NT2/D1 (cell line): ENCODE results near the gene DDX17.
"Not testable (repeated sequence)": the region's sequence is repeated elsewhere in the genome, so short reads cannot be mapped to it uniquely, and the experiment has no call there.

ENCODE experiments used
- YY1 ChIP-seq: IDR thresholded peaks from 2 replicates; pipeline ENCODE4 v1.6.1; 2011; ENCODE audit not compliant: insufficient read length, insufficient read depth
- ZNF274 ChIP-seq: IDR thresholded peaks from 2 replicates; pipeline ENCODE4 v1.6.1; 2011; ENCODE audit warnings: mild to moderate bottlenecking, low read depth, low read length

GRCh38 chr22:38470179-38470578, 35.9 kb downstream of the DDX17 start:
- TF ChIP-seq ZNF274, YY1: not testable (repeated sequence)
